K562 (cell line): ENCODE results near the gene KRTAP12-2. TPM values are rescaled to one million over a fixed set of nuclear protein-coding genes. Genes with fewer than 3 reads are reported as not detected.

ENCODE experiments used
- ATAC-seq: fragments of 200-7000 bp; cut with Tn5 transposase; 3 replicates; pipeline ENCODE4 v1.9.1; 2020; ENCODE audit warnings: moderate library complexity
- BruUV-seq: library from RNA; stranded (reverse); fragments of 400-500 nt; replicated peaks from 2 replicates; lab custom pipeline; 2021; lab: Mats Ljungman, UMichigan
- CTCF ChIA-PET: fragments of 300-600 bp; formaldehyde crosslinking; extraction: SDS; loops from one replicate; lab custom pipeline; 2021; ENCODE audit warnings: low intra/inter-chr PET ratio; lab: Yijun Ruan, JAX
- POLR2A ChIA-PET: fragments of 300-600, 350-650 bp; sonication (Branson Sonifier 250); formaldehyde crosslinking; extraction: SDS; loops from one replicate; lab custom pipeline; 2021; ENCODE audit warnings: antibody characterized with exemption, inconsistent platforms; lab: Yijun Ruan, JAX
- DNase-seq, 4 experiments: peaks; one replicate each; pipeline versions ENCODE4 v3.0.0 to v3.0.0-alpha.2; 2011 to 2018; ENCODE audit warnings: low spot score in 3 of 4, mixed read lengths in 3 of 4; ENCODE audit errors: extremely low read depth in 1 of 4
- FAIRE-seq: peaks from 2 replicates; lab custom pipeline; 2011; peaks lifted over from hg19 to GRCh38; lab: Jason Lieb, UNC
- H2AFZ ChIP-seq: 2 replicates; pipeline ENCODE4 v1.6.0; 2011; ENCODE audit warnings: low read depth, low read length, control low read depth, inconsistent platforms
- H3K27ac ChIP-seq: fragments of 200-600 bp; 3 replicates; pipeline ENCODE4 v1.8.0; 2011; ENCODE audit warnings: low read depth, mild to moderate bottlenecking, control low read depth, inconsistent platforms, low read length, moderate library complexity, mixed read lengths; ENCODE audit errors: extremely low read depth
- H3K27me3 ChIP-seq, 2 experiments: fragments of 300-600 bp in 1 of 2; 2 replicates in 1 of 2; 3 replicates in 1 of 2; pipeline versions ENCODE4 v1.6.0 to v1.8.0; 2011; ENCODE audit warnings: inconsistent platforms in 2 of 2, low read length in 2 of 2, mild to moderate bottlenecking in 1 of 2, mixed read lengths in 1 of 2, moderate library complexity in 1 of 2; ENCODE audit not compliant: control insufficient read depth in 2 of 2, insufficient read depth in 2 of 2
- H3K36me3 ChIP-seq: fragments of 300-600 bp; 3 replicates; pipeline ENCODE4 v1.8.0; 2011; ENCODE audit warnings: mild to moderate bottlenecking, low read length, inconsistent platforms; ENCODE audit not compliant: control insufficient read depth, insufficient read depth
- H3K4me1 ChIP-seq, 2 experiments: fragments of 200-600 bp in 1 of 2; replicated peaks in 1 of 2; 2 replicates in 1 of 2; 3 replicates in 1 of 2; pipeline versions ENCODE4 v1.5.1 to v1.8.0; 2011; ENCODE audit warnings: inconsistent platforms in 2 of 2, low read length in 2 of 2, mild to moderate bottlenecking in 1 of 2, mixed read lengths in 1 of 2, moderate library complexity in 1 of 2; ENCODE audit not compliant: control insufficient read depth in 2 of 2, insufficient read depth in 2 of 2
- H3K4me2 ChIP-seq: 2 replicates; pipeline ENCODE4 v1.6.1; 2011; ENCODE audit warnings: low read length, control low read depth, inconsistent platforms, mixed read lengths; ENCODE audit not compliant: insufficient read depth
- H3K4me3 ChIP-seq: fragments of 200-600 bp; sonication (generic), shearing (Covaris generic); 2 replicates; pipeline ENCODE4 v1.5.1; 2016; ENCODE audit warnings: control low read depth, inconsistent platforms
- H3K79me2 ChIP-seq: fragments of 200-600 bp; 3 replicates; pipeline ENCODE4 v1.8.0; 2011; ENCODE audit warnings: low read length, inconsistent platforms; ENCODE audit not compliant: control insufficient read depth, insufficient read depth
- H3K9ac ChIP-seq, 2 experiments: 2 replicates each; pipeline versions ENCODE4 v1.6.0 to v1.6.1; 2011; ENCODE audit warnings: low read depth in 2 of 2, low read length in 2 of 2, control low read depth in 1 of 2, inconsistent platforms in 1 of 2, mild to moderate bottlenecking in 1 of 2, mixed read lengths in 1 of 2; ENCODE audit not compliant: insufficient read depth in 1 of 2
- H3K9me1 ChIP-seq: one replicate; pipeline ENCODE4 v1.6.0; 2011; ENCODE audit warnings: inconsistent platforms, mild to moderate bottlenecking, low read length, moderate library complexity; ENCODE audit not compliant: control insufficient read depth, insufficient read depth
- H3K9me3 ChIP-seq: replicated peaks from 2 replicates; pipeline ENCODE4 v1.5.1; 2011; ENCODE audit warnings: low read depth, low read length, inconsistent platforms; ENCODE audit not compliant: control insufficient read depth, insufficient read depth
- H4K20me1 ChIP-seq: replicated peaks from 2 replicates; pipeline ENCODE4 v1.6.1; 2011; ENCODE audit warnings: low read length, inconsistent platforms, mixed read lengths; ENCODE audit not compliant: control insufficient read depth, insufficient read depth
- CBX8 ChIP-seq: fragments of 200-600 bp; sonication (generic); IDR thresholded peaks from 2 replicates; pipeline ENCODE4 v1.6.1; 2012; ENCODE audit warnings: borderline replicate concordance, mixed run types, low read depth, mild to moderate bottlenecking, moderate library complexity, mixed read lengths, low read length, control low read depth, inconsistent platforms; ENCODE audit not compliant: poor library complexity, severe bottlenecking; ENCODE audit errors: extremely low read depth
- EZH2 ChIP-seq: IDR thresholded peaks from 2 replicates; pipeline ENCODE4 v1.6.1; 2012; ENCODE audit warnings: low read depth, mild to moderate bottlenecking, inconsistent platforms, low read length, borderline replicate concordance
- FOXK1 ChIP-seq: sonication (generic); formaldehyde crosslinking; IDR thresholded peaks from 2 replicates; pipeline ENCODE4 v1.8.0; 2022; ENCODE audit warnings: missing genetic modification reagents, mild to moderate bottlenecking, borderline replicate concordance
- KLF1 ChIP-seq: fragments of 450-650 bp; IDR thresholded peaks from 2 replicates; pipeline ENCODE4 v1.6.1; 2016; ENCODE audit warnings: missing genetic modification characterization, missing compliant biosample characterization
- MAFG ChIP-seq: fragments of 450-650 bp; conservative IDR thresholded peaks from 2 replicates; pipeline ENCODE4 v1.6.1; 2016; ENCODE audit warnings: missing genetic modification characterization, missing compliant biosample characterization
- NELFE ChIP-seq: IDR thresholded peaks from 2 replicates; pipeline ENCODE4 v1.6.1; 2011; ENCODE audit warnings: mild to moderate bottlenecking; ENCODE audit not compliant: insufficient read depth, insufficient read length
- ZNF134 ChIP-seq: fragments of 250-450 bp; sonication (Bioruptor Pico); conservative IDR thresholded peaks from 2 replicates; pipeline ENCODE4 v1.4.0; 2020
- ZNF184 ChIP-seq: sonication (generic); formaldehyde crosslinking; IDR thresholded peaks from 2 replicates; pipeline ENCODE4 v1.5.0; 2020; ENCODE audit warnings: missing genetic modification reagents
- WGBS: fragments of 100-300 bp; shearing (Covaris generic); methylation state at CpG from one replicate; pipeline ENCODE4 v1.1.6; 2016; ENCODE audit warnings: low coverage, mixed read lengths; ENCODE audit not compliant: insufficient coverage; ENCODE audit errors: missing lambda C conversion rate; 5-methylcytosine and 5-hydroxymethylcytosine counted together
- in situ Hi-C: fragments of 300-500 bp; cut with MboI; formaldehyde crosslinking; loops from 4 replicates; pipeline ENCODE4 v1.15.0; 2018; ENCODE audit warnings: inconsistent platforms, mixed read lengths
- intact Hi-C: fragments of 100-400 bp; cut with micrococcal nuclease; formaldehyde crosslinking; loops from 2 replicates; pipeline ENCODE4 v1.14.2; 2022
- polyA plus RNA-seq, 8 experiments: library from polyadenylated mRNA; depleted of rRNA in 4 of 8; stranded (reverse) in 5 of 8; unstranded in 3 of 8; fragments of >200 nt; fragmentation: Nextera tagmentation in 2 of 8; fragmentation: Illumina TruSeq in 1 of 8; extraction: Ambion mirVana in 2 of 8; extraction: Trizol in 1 of 8; gene quantifications; 2 replicates each; pipeline versions ENCODE4 v1.2.1 to v1.2.3, GENCODE V29; 2011 to 2014; ENCODE audit warnings: inconsistent platforms in 1 of 8, missing spikeins in 1 of 8
- total RNA-seq, 7 experiments: library from RNA; depleted of rRNA in 6 of 7; stranded (reverse); fragments of >200 nt in 6 of 7; fragmentation: Illumina TruSeq in 2 of 7; extraction: Trizol in 2 of 7; gene quantifications; 2 replicates each; pipeline versions ENCODE4 v1.2.1 to v1.2.3, GENCODE V29; 2011 to 2021; ENCODE audit warnings: low replicate concordance in 1 of 7
- TF ChIP-seq, protein P1 (sequence below): sonication (generic); formaldehyde crosslinking; IDR thresholded peaks from 2 replicates; pipeline ENCODE4 v1.8.0; 2022; ENCODE audit warnings: mild to moderate bottlenecking, missing genetic modification reagents, borderline replicate concordance
- TF ChIP-seq, protein P2 (sequence below): fragments of 450-650 bp; IDR thresholded peaks from 2 replicates; pipeline ENCODE4 v1.7.0; 2016; ENCODE audit warnings: borderline replicate concordance
- TF ChIP-seq, protein P3 (sequence below): IDR thresholded peaks from 2 replicates; pipeline ENCODE4 v1.6.1; 2012; ENCODE audit warnings: low read depth, low read length, improper control_type of control experiment, borderline replicate concordance

Gene KRTAP12-2
- total and polyA plus RNA-seq, 9 of the 15 experiments (the other 6 are each of a cell fraction or from before 2014, with no cell fraction given) = not detected

DNA sequence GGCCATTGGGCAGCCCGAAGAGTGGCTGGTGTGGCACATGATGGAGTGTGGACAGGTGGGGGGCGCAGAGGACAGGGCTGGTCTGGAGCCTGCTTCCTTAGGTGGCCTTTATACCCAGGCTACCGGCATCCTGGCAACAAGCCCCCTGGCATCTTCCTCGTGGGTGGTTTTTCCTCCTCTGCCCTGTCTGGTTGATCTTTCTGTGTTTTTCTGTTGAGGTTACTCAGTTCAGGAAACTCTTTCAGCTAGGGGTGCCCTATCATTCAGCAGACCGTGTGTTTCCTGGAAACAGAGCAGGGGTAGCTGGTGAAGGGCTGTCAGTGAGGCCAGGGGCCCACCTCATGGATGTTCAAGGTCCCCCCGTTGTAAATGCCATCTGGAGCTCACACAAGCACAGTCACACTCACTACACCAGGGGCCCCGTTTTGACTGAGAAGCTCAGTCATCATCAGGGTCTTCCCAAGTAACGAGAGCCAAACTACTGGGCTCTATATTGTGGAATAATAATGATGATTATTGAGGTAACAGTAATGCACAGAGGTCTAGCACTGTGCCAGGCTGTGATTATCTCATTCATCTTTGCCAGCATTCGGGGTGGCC is 12.1 kb downstream of the KRTAP12-2 start, which contains the start of gene KRTAP12-4 (continued):
- TF ChIP-seq NELFE (no peak), MAFG (tag) (no peak)
- TF ChIP-seq, protein P1, sequence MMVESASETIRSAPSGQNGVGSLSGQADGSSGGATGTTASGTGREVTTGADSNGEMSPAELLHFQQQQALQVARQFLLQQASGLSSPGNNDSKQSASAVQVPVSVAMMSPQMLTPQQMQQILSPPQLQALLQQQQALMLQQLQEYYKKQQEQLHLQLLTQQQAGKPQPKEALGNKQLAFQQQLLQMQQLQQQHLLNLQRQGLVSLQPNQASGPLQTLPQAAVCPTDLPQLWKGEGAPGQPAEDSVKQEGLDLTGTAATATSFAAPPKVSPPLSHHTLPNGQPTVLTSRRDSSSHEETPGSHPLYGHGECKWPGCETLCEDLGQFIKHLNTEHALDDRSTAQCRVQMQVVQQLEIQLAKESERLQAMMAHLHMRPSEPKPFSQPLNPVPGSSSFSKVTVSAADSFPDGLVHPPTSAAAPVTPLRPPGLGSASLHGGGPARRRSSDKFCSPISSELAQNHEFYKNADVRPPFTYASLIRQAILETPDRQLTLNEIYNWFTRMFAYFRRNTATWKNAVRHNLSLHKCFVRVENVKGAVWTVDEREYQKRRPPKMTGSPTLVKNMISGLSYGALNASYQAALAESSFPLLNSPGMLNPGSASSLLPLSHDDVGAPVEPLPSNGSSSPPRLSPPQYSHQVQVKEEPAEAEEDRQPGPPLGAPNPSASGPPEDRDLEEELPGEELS (CRISPR knock-in tag) = no peak

DNA sequence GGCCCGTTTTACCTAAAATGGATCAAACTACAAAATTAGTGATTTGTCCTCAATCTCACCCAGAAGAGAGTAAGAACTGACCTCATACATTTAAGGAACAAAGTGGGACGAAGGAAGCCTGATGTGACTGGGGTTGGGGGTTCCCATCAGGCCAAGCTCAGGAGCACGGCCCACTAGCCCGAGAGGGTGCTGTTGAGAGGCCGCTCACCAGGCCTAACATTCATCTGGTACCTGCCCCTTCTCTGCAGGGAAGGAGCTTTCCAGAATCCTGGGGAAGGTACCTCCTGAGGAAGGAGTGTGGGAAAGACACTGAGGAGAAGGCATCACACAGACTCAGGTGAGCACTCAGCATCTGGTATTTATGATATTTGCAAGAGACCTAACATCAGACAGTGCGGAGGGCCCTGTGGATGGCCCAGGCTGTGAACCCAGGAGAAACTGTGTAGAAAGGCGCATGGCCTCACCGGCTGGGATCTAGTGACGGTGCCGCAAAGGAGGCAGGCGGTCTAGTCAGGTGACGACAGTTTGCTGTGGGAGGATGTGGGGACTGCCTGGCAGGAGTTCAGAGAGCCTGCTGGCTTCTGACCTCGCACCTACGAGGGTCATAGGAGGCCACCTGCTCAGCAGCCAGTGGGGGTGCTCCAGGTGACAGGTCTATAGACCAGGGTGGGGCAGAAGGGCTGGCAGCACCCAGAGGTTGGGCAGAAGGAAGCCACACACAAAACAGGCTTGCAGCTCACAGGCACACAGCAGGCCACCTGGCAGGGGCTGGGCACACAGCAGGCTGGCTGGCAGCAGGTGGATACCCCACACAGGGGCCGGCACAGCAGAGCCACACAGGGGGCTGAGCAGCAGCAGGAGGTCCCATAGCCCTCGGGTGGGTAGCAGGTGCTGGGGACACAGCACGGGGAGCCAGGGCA is 12.8 kb downstream of the KRTAP12-2 start:
- peaks cover 13 to 60% of the 10 kb centered on the region in 2 experiments; a peak in 4 of 5 replicates for H3K27me3 ChIP-seq
- no peaks in the 10 kb centered on the region for H3K9me3 ChIP-seq
- no peaks in the 10 kb centered on the region for H3K36me3 ChIP-seq
- FAIRE-seq = no peak
- DNase-seq = no peak
- no peak overlapping the region for H3K4me2 ChIP-seq
- in situ Hi-C loops = no loop called here
- no peak overlapping the region for H3K27ac ChIP-seq
- H4K20me1 ChIP-seq = no peaks in the 10 kb centered on the region
- ATAC-seq = no peak
- no TSS peak for BruUV-seq
- 2% methylated on average over 17 of the region's 17 CpGs for WGBS
- peaks cover 0 to 8% of the 10 kb centered on the region in 2 experiments; a peak in 2 of 5 replicates for H3K4me1 ChIP-seq
- H3K4me3 ChIP-seq = no peak overlapping the region
- ChIA-PET POLR2A (interaction anchor here (0.8 to 1.2 kb wide), 2 partner anchors 10 to 89 kb away, joined by 3 read pairs; no protein-coding TSS in a partner anchor), CTCF (no interaction called here)
- no peak overlapping the region for H2AFZ ChIP-seq
- no peaks in the 10 kb centered on the region for H3K9me1 ChIP-seq
- no peaks in the 10 kb centered on the region for H3K79me2 ChIP-seq
- intact Hi-C loops = no loop called here
- no peak overlapping the region for H3K9ac ChIP-seq
- no peak for TF ChIP-seq ZNF134 (CRISPR knock-in tag)
- TF ChIP-seq CBX8 = no peak
- no peak for TF ChIP-seq EZH2
- TF ChIP-seq FOXK1 = no peak
- TF ChIP-seq, protein P2, sequence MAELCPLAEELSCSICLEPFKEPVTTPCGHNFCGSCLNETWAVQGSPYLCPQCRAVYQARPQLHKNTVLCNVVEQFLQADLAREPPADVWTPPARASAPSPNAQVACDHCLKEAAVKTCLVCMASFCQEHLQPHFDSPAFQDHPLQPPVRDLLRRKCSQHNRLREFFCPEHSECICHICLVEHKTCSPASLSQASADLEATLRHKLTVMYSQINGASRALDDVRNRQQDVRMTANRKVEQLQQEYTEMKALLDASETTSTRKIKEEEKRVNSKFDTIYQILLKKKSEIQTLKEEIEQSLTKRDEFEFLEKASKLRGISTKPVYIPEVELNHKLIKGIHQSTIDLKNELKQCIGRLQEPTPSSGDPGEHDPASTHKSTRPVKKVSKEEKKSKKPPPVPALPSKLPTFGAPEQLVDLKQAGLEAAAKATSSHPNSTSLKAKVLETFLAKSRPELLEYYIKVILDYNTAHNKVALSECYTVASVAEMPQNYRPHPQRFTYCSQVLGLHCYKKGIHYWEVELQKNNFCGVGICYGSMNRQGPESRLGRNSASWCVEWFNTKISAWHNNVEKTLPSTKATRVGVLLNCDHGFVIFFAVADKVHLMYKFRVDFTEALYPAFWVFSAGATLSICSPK = no peak
- TF ChIP-seq ZNF184 (CRISPR knock-in tag) = no peak
- TF ChIP-seq KLF1 (tag) = no peak
- TF ChIP-seq, protein P3, sequence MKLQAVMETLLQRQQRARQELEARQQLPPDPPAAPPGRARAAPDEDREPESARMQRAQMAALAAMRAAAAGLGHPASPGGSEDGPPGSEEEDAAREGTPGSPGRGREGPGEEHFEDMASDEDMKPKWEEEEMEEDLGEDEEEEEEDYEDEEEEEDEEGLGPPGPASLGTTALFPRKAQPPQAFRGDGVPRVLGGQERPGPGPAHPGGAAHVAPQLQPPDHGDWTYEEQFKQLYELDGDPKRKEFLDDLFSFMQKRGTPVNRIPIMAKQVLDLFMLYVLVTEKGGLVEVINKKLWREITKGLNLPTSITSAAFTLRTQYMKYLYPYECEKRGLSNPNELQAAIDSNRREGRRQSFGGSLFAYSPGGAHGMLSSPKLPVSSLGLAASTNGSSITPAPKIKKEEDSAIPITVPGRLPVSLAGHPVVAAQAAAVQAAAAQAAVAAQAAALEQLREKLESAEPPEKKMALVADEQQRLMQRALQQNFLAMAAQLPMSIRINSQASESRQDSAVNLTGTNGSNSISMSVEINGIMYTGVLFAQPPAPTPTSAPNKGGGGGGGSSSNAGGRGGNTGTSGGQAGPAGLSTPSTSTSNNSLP = no peak
